A673 (cell line): Measurements from ENCODE around the gene RPTOR. TPM values are rescaled to one million over a fixed set of nuclear protein-coding genes. Genes with fewer than 3 reads are reported as not detected.

Source experiments
- BruUV-seq: library from RNA; stranded (reverse); fragments of 400-500 nt; replicated peaks from 2 replicates; lab custom pipeline; 2021; lab: Mats Ljungman, UMichigan
- CTCF ChIA-PET: fragments of 300-600 bp; sonication (Branson Sonifier 250); formaldehyde crosslinking; loops from one replicate; lab custom pipeline; 2022; ENCODE audit warnings: antibody characterized with exemption; lab: Charles Lee
- POLR2A ChIA-PET: fragments of 300-600 bp; sonication (Branson Sonifier 250); formaldehyde crosslinking; loops from one replicate; lab custom pipeline; 2022; ENCODE audit warnings: antibody characterized with exemption; ENCODE audit not compliant: low non-redundant PET; lab: Charles Lee
- DNase-seq: peaks from one replicate; pipeline ENCODE4 v3.0.0-alpha.2; 2015; ENCODE audit warnings: low spot score
- H3K27ac ChIP-seq: fragments of 200-600 bp; sonication (generic); 2 replicates; pipeline ENCODE4 v1.5.1; 2016; ENCODE audit warnings: mixed run types, low read depth, mild to moderate bottlenecking, mixed read lengths, antibody characterized with exemption, low read length; ENCODE audit not compliant: poor library complexity, severe bottlenecking
- H3K27me3 ChIP-seq: fragments of 200-600 bp; sonication (generic); replicated peaks from 2 replicates; pipeline ENCODE4 v1.6.1; 2017; ENCODE audit warnings: mixed run types, low read depth, mild to moderate bottlenecking, mixed read lengths, antibody characterized with exemption, low read length; ENCODE audit not compliant: insufficient read depth, poor library complexity
- H3K36me3 ChIP-seq: fragments of 200-600 bp; sonication (generic); 2 replicates; pipeline ENCODE4 v1.6.1; 2016; ENCODE audit warnings: mixed run types, mild to moderate bottlenecking, mixed read lengths, antibody characterized with exemption, low read length; ENCODE audit not compliant: insufficient read depth, poor library complexity, severe bottlenecking
- H3K4me1 ChIP-seq: fragments of 200-600 bp; sonication (generic); 2 replicates; pipeline ENCODE4 v1.6.1; 2017; ENCODE audit warnings: mixed run types, mild to moderate bottlenecking, mixed read lengths, antibody characterized with exemption, low read length; ENCODE audit not compliant: insufficient read depth, poor library complexity, severe bottlenecking
- H3K4me3 ChIP-seq: fragments of 200-600 bp; sonication (generic); 2 replicates; pipeline ENCODE4 v1.5.1; 2016; ENCODE audit warnings: low read depth, mixed run types, mild to moderate bottlenecking, mixed read lengths, low read length; ENCODE audit not compliant: poor library complexity, severe bottlenecking
- H3K9me3 ChIP-seq: fragments of 200-600 bp; sonication (generic); 2 replicates; pipeline ENCODE4 v1.6.1; 2016; ENCODE audit warnings: mixed run types, low read depth, mild to moderate bottlenecking, mixed read lengths, antibody characterized with exemption, low read length; ENCODE audit not compliant: poor library complexity, severe bottlenecking
- EZH2 ChIP-seq: fragments of 200-600 bp; sonication (generic); IDR thresholded peaks from 2 replicates; pipeline ENCODE4 v1.6.1; 2017; ENCODE audit warnings: borderline replicate concordance, low read depth, mild to moderate bottlenecking, mixed read lengths, antibody characterized with exemption, low read length; ENCODE audit not compliant: poor library complexity, severe bottlenecking
- intact Hi-C: fragments of 100-400 bp; cut with micrococcal nuclease; formaldehyde crosslinking; loops from one replicate; pipeline ENCODE4 v1.10.0; 2022; ENCODE audit not compliant: unreplicated experiment
- total RNA-seq: library from RNA; stranded (reverse); gene quantifications from 2 replicates; pipeline ENCODE4 v1.2.3, GENCODE V29; 2021
- TF ChIP-seq, protein P1 (sequence below): fragments of 300-800, 200-600 bp; sonication (generic); conservative IDR thresholded peaks from 2 replicates; pipeline ENCODE4 v1.5.1; 2017; ENCODE audit warnings: low read depth, mild to moderate bottlenecking, antibody characterized with exemption, low read length, moderate library complexity, mixed read lengths

RPTOR gene
- total RNA-seq, 1 experiment from 2014 or later, result 55.2 TPM

DNA sequence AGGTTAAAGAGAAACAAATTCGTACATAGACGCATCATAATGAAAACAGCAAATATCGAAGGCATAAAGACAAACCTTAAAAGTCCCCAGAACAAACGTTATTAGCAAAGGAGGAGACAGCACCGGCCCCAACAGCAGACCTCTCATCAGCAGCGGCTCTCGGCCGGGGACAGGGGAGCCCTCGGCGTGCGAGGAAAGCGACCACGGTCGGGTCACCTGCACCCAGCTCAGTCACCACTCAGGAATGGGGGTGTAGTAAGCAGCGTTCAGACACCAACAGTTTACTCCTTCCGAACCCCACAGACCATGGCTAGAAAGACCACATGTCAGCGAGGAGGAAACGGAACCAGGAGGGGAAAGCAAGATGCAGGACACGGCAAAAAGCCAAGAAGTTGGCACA lies 337.7 kb downstream of the RPTOR start:
- Histone ChIP-seq H3K36me3 (no peaks in the 10 kb centered on the region), H3K27ac (no peak overlapping the region), H3K4me3 (no peak overlapping the region), H3K9me3 (no peaks in the 10 kb centered on the region), H3K4me1 (peaks cover 4% of the 10 kb centered on the region), H3K27me3 (no peaks in the 10 kb centered on the region)
- ChIA-PET POLR2A (no interaction called here), CTCF (no interaction called here)
- no peak for DNase-seq
- TF ChIP-seq EZH2, result no peak
- TF ChIP-seq, protein P1, sequence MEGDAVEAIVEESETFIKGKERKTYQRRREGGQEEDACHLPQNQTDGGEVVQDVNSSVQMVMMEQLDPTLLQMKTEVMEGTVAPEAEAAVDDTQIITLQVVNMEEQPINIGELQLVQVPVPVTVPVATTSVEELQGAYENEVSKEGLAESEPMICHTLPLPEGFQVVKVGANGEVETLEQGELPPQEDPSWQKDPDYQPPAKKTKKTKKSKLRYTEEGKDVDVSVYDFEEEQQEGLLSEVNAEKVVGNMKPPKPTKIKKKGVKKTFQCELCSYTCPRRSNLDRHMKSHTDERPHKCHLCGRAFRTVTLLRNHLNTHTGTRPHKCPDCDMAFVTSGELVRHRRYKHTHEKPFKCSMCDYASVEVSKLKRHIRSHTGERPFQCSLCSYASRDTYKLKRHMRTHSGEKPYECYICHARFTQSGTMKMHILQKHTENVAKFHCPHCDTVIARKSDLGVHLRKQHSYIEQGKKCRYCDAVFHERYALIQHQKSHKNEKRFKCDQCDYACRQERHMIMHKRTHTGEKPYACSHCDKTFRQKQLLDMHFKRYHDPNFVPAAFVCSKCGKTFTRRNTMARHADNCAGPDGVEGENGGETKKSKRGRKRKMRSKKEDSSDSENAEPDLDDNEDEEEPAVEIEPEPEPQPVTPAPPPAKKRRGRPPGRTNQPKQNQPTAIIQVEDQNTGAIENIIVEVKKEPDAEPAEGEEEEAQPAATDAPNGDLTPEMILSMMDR, result no peak
- intact Hi-C loops, result no loop called here
- no TSS peak for BruUV-seq

DNA sequence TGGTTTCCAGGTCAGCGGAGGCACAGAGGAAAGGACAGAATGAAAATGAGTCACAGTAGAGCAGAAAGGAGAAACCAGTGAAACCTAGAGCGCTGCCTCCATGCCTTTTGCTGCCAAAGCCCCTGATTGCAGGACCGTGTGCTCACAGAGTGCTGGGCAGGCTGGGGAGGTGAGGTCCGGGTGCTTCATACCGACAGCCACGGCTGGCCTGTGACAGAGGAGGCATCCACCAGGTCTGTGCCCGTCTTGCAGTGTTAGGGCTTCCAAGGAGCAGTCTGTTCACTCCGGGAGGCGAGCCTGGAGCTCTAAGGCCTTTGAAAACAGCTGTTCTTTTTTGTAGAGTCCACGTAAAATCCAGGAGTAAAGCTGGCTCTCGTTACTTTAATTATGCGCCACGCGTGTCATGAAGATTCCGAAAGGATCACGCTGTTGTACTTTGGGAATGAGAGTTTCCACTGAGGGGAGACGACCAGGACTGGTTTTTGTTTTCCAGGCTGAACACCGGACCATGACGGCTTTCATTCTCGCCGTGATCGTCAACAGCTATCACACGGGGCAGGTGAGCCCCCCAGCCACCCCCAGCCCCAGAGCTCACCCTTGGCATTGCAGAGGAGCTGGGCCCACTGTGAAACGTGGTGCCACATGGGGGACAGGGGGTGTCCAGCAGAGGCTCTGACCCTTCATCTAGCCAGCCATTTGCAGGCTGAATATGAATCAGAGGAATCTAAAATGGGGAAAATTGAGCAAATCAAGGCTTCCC lies 338.5 kb downstream of the RPTOR start:
- CTCF ChIA-PET, result no interaction called here
- BruUV-seq, result no TSS peak
- DNase-seq, result no peak

DNA sequence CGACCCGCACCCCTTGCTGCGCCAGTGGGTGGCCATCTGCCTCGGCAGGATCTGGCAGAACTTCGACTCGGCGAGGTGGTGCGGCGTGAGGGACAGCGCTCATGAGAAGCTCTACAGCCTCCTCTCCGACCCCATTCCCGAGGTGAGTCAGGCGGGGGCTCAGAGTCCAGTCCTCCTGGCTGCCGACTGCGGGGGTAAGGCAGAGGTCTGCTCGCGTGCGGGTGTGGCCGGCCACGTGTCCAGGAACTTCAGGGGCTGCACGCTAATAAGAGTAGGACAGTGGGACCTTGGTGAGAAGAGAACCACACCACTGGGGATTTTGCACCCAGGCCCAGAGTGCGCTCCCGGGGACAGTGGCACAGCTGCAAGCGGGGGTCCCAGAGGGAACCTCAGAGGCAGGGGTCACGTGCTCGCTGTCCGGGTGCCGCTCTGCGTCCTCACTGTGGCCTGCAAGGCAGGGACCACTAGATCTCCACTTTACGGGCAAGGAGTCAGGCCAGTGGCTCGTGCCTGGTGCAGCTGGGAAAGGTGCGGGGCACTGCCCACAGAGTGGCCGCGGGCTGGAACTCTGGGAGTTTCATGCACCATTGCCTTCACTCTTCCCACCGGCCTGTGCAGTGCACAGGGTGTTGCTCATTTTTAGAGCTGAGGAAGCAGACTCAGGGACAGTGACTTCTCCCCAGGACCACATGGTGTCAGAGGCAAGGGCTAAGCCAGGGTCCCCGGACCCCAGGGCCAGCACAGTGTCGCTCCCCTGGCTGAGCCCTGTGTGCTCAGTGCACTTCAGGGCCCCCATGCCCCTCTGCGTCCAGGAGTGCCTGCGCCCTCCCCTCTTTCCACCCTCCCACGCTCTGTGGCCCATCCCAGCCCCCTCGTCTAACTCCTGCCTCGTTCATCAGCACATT lies 339.4 kb downstream of the RPTOR start:
- peaks cover 2% of the 10 kb centered on the region for H3K36me3 ChIP-seq
- ChIA-PET CTCF (no interaction called here), POLR2A (no interaction called here)
- intact Hi-C loops, result no loop called here
- no peaks in the 10 kb centered on the region for H3K4me1 ChIP-seq
- no peak overlapping the region for H3K27ac ChIP-seq
- DNase-seq, result no peak
- H3K4me3 ChIP-seq, result no peak overlapping the region
- no TSS peak for BruUV-seq
- H3K27me3 ChIP-seq, result no peaks in the 10 kb centered on the region
- no peaks in the 10 kb centered on the region for H3K9me3 ChIP-seq
- TF ChIP-seq, protein P1, result no peak

More for the DNA sequence above, 338.5 kb downstream of the RPTOR start:
- Histone ChIP-seq H3K36me3 (no peaks in the 10 kb centered on the region), H3K27ac (no peak overlapping the region), H3K27me3 (no peaks in the 10 kb centered on the region), H3K9me3 (no peaks in the 10 kb centered on the region), H3K4me3 (no peak overlapping the region), H3K4me1 (no peaks in the 10 kb centered on the region)
- no peak for TF ChIP-seq EZH2
- TF ChIP-seq, protein P1, result no peak
- POLR2A ChIA-PET, result no interaction called here
- intact Hi-C loops, result no loop called here
